Tibial nerve (tissue), 4 donors: ENCODE data around the gene TMEM120A. TPM values are rescaled to one million over a fixed set of nuclear protein-coding genes. Genes with fewer than 3 reads are reported as not detected.
A peak's percentile ranks its signal among the peaks of the same experiment; 100 is the strongest.

Experiments used
- DNase-seq, 2 donors: peaks; one replicate each; pipeline ENCODE4 v3.0.0-alpha.2; 2019; ENCODE audit warnings: low spot score in 2 of 2
- H3K27ac ChIP-seq, 4 donors: fragments of 200-600 bp; sonication (generic) in 3 of 4; one replicate each; pipeline ENCODE4 v1.5.1; 2017 to 2019; ENCODE audit warnings: mild to moderate bottlenecking in 1 of 4
- H3K27me3 ChIP-seq, 2 donors: fragments of 200-600 bp; sonication (generic) in 1 of 2; one replicate each; pipeline versions ENCODE4 v1.5.1 to v1.6.0; 2017 to 2019
- H3K36me3 ChIP-seq, 3 donors: fragments of 200-600 bp; sonication (generic); one replicate each; pipeline ENCODE4 v1.5.1; 2018 to 2019
- H3K4me1 ChIP-seq, 4 donors: fragments of 200-600 bp; sonication (generic) in 3 of 4; one replicate each; pipeline ENCODE4 v1.5.1; 2017 to 2019
- H3K4me3 ChIP-seq, 4 donors: fragments of 200-600 bp; sonication (generic) in 3 of 4; one replicate each; pipeline ENCODE4 v1.5.1; 2017 to 2019; ENCODE audit warnings: mild to moderate bottlenecking in 1 of 4, moderate library complexity in 1 of 4
- H3K9me3 ChIP-seq, 4 donors: fragments of 200-600 bp; sonication (generic) in 3 of 4; one replicate each; pipeline ENCODE4 v1.5.1; 2017 to 2019
- CTCF ChIP-seq, 5 experiments: fragments of 200-600 bp in 3 of 5; fragments of 450-650 bp in 2 of 5; sonication (generic) in 3 of 5; IDR thresholded peaks; one replicate each; pipeline ENCODE4 v1.5.1; 2016 to 2019; ENCODE audit warnings: antibody characterized with exemption in 5 of 5, mild to moderate bottlenecking in 3 of 5, moderate library complexity in 2 of 5
- EP300 ChIP-seq, 2 donors: sonication (generic); formaldehyde crosslinking; IDR thresholded peaks; one replicate each; pipeline ENCODE4 v1.6.1; 2017; ENCODE audit warnings: antibody characterized with exemption in 2 of 2, mild to moderate bottlenecking in 1 of 2
- POLR2A ChIP-seq, 2 donors: fragments of 450-650 bp; IDR thresholded peaks; one replicate each; pipeline ENCODE4 v1.6.1; 2017; ENCODE audit warnings: antibody characterized with exemption in 2 of 2, mild to moderate bottlenecking in 2 of 2, moderate library complexity in 2 of 2
- WGBS, 2 donors: methylation state at CpG; one replicate each; pipeline ENCODE4 v1.1.5; 2018; 5-methylcytosine and 5-hydroxymethylcytosine counted together
- total RNA-seq, 4 donors: library from RNA; depleted of rRNA; stranded (reverse); fragments of >200 nt; gene quantifications; one replicate each; pipeline ENCODE4 v1.1.0, GENCODE V29; 2016

TMEM120A gene
- total RNA-seq, 4 donors from 2014 or later, result 38.7 to 108 (median 53.2) TPM

- Histone ChIP-seq H3K4me3 (no peak overlapping the region), H3K9me3 (no peaks in the 10 kb centered on the region), H3K36me3 (peaks cover 3 to 55% (median 6%) of the 10 kb centered on the region in 3 donors), H3K27ac (peak overlapping the region in 1 of 4 donors; percentile 44), H3K27me3 (no peaks in the 10 kb centered on the region), H3K4me1 (peaks cover 0 to 7% (median 2%) of the 10 kb centered on the region in 4 donors)
- TF ChIP-seq POLR2A (IDR thresholded peaks at IDR 0.05) (no peak), CTCF (IDR thresholded peaks at IDR 0.05) (no peak), EP300 (IDR thresholded peaks at IDR 0.05) (no peak)
- no peak for DNase-seq
- 82 to 85% methylated on average over 11 of the region's 11 CpGs for WGBS, 2 donors
Measured at GRCh38 chr7:75953931-75954330, 40.5 kb downstream of the TMEM120A start.

GRCh38 chr7:75953431-75953830, 41.0 kb downstream of the TMEM120A start:
- H3K27me3 ChIP-seq, result no peaks in the 10 kb centered on the region
- peak overlapping the region in 1 of 4 donors; percentile 44 for H3K27ac ChIP-seq
- TF ChIP-seq POLR2A (IDR thresholded peaks at IDR 0.05) (no peak), CTCF (IDR thresholded peaks at IDR 0.05) (no peak), EP300 (IDR thresholded peaks at IDR 0.05) (no peak)
- peaks cover 0 to 9% (median 2%) of the 10 kb centered on the region in 4 donors for H3K4me1 ChIP-seq
- DNase-seq, result no peak
- WGBS, 2 donors, result 91 to 94% methylated on average over 3 to 7 of the region's 7 CpGs
- no peak overlapping the region for H3K4me3 ChIP-seq
- no peaks in the 10 kb centered on the region for H3K9me3 ChIP-seq
- H3K36me3 ChIP-seq, result peaks cover 3 to 52% (median 6%) of the 10 kb centered on the region in 3 donors

- H3K36me3 ChIP-seq, result peaks cover 3 to 47% (median 6%) of the 10 kb centered on the region in 3 donors
- H3K27me3 ChIP-seq, result no peaks in the 10 kb centered on the region
- H3K9me3 ChIP-seq, result no peaks in the 10 kb centered on the region
Measured at GRCh38 chr7:75951506-75951905, 42.9 kb downstream of the TMEM120A start.

GRCh38 chr7:75950111-75950681, 44.2 kb downstream of the TMEM120A start:
- no peaks in the 10 kb centered on the region for H3K9me3 ChIP-seq
- H3K27me3 ChIP-seq, result no peaks in the 10 kb centered on the region
- peaks cover 0 to 35% (median 0%) of the 10 kb centered on the region in 3 donors for H3K36me3 ChIP-seq
- no peak overlapping the region for H3K27ac ChIP-seq
- peaks cover 0 to 18% (median 2%) of the 10 kb centered on the region in 4 donors for H3K4me1 ChIP-seq
- DNase-seq, result no peak
- TF ChIP-seq CTCF (IDR thresholded peaks at IDR 0.05), result no peak
- H3K4me3 ChIP-seq, result no peak overlapping the region
- WGBS, 2 donors, result 84% methylated on average over 15 of the region's 15 CpGs

More at GRCh38 chr7:75951506-75951905, 42.9 kb downstream of the TMEM120A start:
- H3K4me1 ChIP-seq, result peaks cover 0 to 18% (median 2%) of the 10 kb centered on the region in 4 donors
- 80 to 82% methylated on average over 4 to 5 of the region's 5 CpGs for WGBS, 2 donors
- no peak overlapping the region for H3K27ac ChIP-seq
- DNase-seq, result peak in 1 of 2 donors; percentile 16
- H3K4me3 ChIP-seq, result no peak overlapping the region
- TF ChIP-seq EP300 (IDR thresholded peaks at IDR 0.05) (peak in 1 of 2 donors; percentile 69), POLR2A (IDR thresholded peaks at IDR 0.05) (no peak)

- no peak for TF ChIP-seq EP300 (IDR thresholded peaks at IDR 0.05)
- no peak for TF ChIP-seq CTCF (IDR thresholded peaks at IDR 0.05)
- no peak for DNase-seq
- Histone ChIP-seq H3K9me3 (no peaks in the 10 kb centered on the region), H3K27me3 (no peaks in the 10 kb centered on the region), H3K4me3 (no peak overlapping the region), H3K36me3 (peaks cover 0 to 15% (median 0%) of the 10 kb centered on the region in 3 donors), H3K4me1 (peaks cover 0 to 18% (median 2%) of the 10 kb centered on the region in 4 donors), H3K27ac (no peak overlapping the region)
- WGBS, 2 donors, result 58 to 62% methylated on average over 9 of the region's 9 CpGs
Measured at GRCh38 chr7:75948179-75948578, 46.2 kb downstream of the TMEM120A start.
